ENCODE results near the gene DNAAF1. TPM values are rescaled to one million over a fixed set of nuclear protein-coding genes. Genes with fewer than 3 reads are reported as not detected.

Gene DNAAF1
- total and polyA plus RNA-seq, 2 donors (not counting 3 experiments of a cell fraction or from before 2014, with no cell fraction given), result 0.01 TPM; not detected in 1

DNA sequence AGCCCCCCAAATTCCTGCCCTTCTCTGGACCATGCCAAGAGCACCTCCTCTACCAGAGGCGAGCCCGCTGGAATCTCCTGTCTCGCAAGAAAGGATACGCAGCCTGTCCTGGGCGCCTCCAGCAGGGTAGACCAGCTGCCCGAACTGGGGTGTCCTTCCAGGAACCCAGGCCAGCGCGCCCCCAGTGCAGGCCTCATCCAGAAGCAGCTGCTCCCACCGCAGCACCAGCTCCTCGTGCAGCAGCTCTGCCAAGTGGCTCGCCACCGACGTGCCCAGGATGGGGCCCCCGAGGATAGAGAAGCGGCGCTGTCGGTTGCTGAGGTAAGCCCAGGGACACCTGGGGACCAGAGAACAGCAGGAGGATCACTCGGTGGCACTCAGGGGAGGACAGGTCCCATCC lies 37.0 kb downstream of the DNAAF1 start:
- dilution Hi-C loops (cut with MboI; ENCODE audit: extremely low pct_ligation_motif_present, low sequenced_read_pairs) (no loop called here), intact Hi-C loops (cut with micrococcal nuclease) (no loop called here)
- Histone ChIP-seq H3K27ac (ENCODE audit: insufficient read depth, low read depth, low read length) (no peak overlapping the region), H3K4me3 (replicated peaks in 1 of 3; ENCODE audit: insufficient read depth in 1 of 3, low read depth in 1 of 3, low read length in 3 of 3) (no peak overlapping the region), H3K9me3 (replicated peaks; ENCODE audit: control insufficient read depth, insufficient read depth, low read length) (no peaks in the 10 kb centered on the region), H3K27me3 (ENCODE audit: control insufficient read depth in 2 of 2, insufficient read depth in 2 of 2, low read length in 2 of 2) (no peaks in the 10 kb centered on the region), H3K4me1 (ENCODE audit: control insufficient read depth, extremely low read depth, insufficient read depth, low read length) (peaks cover 27% of the 10 kb centered on the region), H2AFZ (ENCODE audit: low read depth, low read length) (no peak overlapping the region), H3K9ac (replicated peaks; ENCODE audit: extremely low read depth, insufficient read depth, low read length) (no peak overlapping the region), H3K4me2 (ENCODE audit: insufficient read depth, low read length) (no peak overlapping the region), H3K79me2 (ENCODE audit: control insufficient read depth, insufficient read depth, low read length) (peaks cover 23% of the 10 kb centered on the region), H4K20me1 (replicated peaks; ENCODE audit: control insufficient read depth, extremely low read depth, insufficient read depth, low read length) (no peaks in the 10 kb centered on the region), H3K9me1 (replicated peaks; ENCODE audit: control insufficient read depth, extremely low read depth, insufficient read depth, low read length) (no peaks in the 10 kb centered on the region), H3K36me3 (ENCODE audit: control insufficient read depth in 2 of 2, extremely low read depth in 1 of 2, insufficient read depth in 2 of 2, low read length in 2 of 2) (peaks cover 6 to 44% of the 10 kb centered on the region in 2 experiments)
- DNase-seq (ENCODE audit: low read depth, low spot score) (no peak), FAIRE-seq (no peak)
- CTCF ChIA-PET, result no interaction called here
- POLR2A ChIA-PET, result no interaction called here
- no TSS peak for BruUV-seq (replicated peaks)
- TF ChIP-seq, protein P1, sequence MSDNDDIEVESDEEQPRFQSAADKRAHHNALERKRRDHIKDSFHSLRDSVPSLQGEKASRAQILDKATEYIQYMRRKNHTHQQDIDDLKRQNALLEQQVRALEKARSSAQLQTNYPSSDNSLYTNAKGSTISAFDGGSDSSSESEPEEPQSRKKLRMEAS (IDR thresholded peaks at IDR 0.05; ENCODE audit: insufficient read depth, insufficient read length), result no peak
- TF ChIP-seq POLR2A (IDR thresholded peaks at IDR 0.05; ENCODE audit: low read depth, low read length) (no peak), CTCF (IDR thresholded peaks at IDR 0.05; ENCODE audit: extremely low read depth in 1 of 2, insufficient read depth in 1 of 2, low read depth in 1 of 2, low read length in 2 of 2) (no peak), MYC (IDR thresholded peaks at IDR 0.05; ENCODE audit: low read depth, low read length) (no peak), JUN (IDR thresholded peaks at IDR 0.05; ENCODE audit: borderline replicate concordance, insufficient read depth, insufficient read length, low read depth) (no peak), POLR2AphosphoS5 (IDR thresholded peaks at IDR 0.05; ENCODE audit: insufficient read depth, low read depth, low read length) (no peak), GATA2 (IDR thresholded peaks at IDR 0.05; ENCODE audit: insufficient read depth, insufficient read length, low read depth, low read length) (no peak), FOS (IDR thresholded peaks at IDR 0.05; ENCODE audit: borderline replicate concordance, insufficient read depth, low read length) (no peak)
